ENCODE data around the gene SOWAHA.

DNA sequence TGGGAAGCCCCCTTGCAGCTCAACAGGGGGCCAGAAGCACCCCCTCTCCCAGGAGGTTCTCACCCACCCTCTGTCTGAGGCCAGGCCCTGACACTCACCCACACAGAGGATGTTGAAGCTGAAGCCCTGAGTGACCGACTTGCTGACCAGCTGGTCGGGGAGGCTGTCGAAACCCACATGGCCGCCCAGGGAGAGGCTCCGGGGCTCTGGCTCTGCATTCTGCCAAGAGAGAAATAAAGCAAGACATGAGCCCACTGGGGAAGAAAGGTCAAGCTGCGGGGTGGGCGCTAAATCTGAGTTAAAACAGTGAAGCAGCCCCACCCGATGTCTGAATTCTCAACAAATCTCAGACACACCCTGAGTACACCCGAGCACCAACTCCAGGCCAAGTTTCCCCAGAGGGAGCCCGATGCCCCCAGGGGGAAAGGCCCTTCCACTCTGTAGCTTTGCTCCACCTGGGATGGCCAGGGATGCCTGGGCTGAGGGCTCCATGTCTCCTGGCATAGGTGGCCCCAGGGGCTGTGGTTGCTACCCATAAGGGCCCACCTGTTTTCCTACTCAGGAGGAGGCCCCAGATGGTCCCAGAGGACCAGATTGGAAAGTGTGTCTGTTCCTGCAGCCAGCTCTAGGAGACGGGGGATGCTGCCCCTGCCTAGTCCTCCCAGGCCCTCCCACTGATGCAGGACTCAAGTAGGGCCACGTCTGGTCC, 47.6 kb upstream of the SOWAHA start:
- TF ChIP-seq POLR2A (IDR thresholded peaks at IDR 0.05; ENCODE audit: borderline replicate concordance, extremely low read depth, insufficient read depth, insufficient read length) (no peak), POLR2AphosphoS5 (IDR thresholded peaks at IDR 0.05; ENCODE audit: low read depth, low read length) (no peak), ELF1 (IDR thresholded peaks at IDR 0.05; ENCODE audit: borderline replicate concordance, low read depth) (no peak), CEBPB (IDR thresholded peaks at IDR 0.05; ENCODE audit: low read depth) (no peak)
- TF ChIP-seq, protein P1, sequence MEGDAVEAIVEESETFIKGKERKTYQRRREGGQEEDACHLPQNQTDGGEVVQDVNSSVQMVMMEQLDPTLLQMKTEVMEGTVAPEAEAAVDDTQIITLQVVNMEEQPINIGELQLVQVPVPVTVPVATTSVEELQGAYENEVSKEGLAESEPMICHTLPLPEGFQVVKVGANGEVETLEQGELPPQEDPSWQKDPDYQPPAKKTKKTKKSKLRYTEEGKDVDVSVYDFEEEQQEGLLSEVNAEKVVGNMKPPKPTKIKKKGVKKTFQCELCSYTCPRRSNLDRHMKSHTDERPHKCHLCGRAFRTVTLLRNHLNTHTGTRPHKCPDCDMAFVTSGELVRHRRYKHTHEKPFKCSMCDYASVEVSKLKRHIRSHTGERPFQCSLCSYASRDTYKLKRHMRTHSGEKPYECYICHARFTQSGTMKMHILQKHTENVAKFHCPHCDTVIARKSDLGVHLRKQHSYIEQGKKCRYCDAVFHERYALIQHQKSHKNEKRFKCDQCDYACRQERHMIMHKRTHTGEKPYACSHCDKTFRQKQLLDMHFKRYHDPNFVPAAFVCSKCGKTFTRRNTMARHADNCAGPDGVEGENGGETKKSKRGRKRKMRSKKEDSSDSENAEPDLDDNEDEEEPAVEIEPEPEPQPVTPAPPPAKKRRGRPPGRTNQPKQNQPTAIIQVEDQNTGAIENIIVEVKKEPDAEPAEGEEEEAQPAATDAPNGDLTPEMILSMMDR (IDR thresholded peaks at IDR 0.05 in 2 of 3, conservative IDR thresholded peaks at IDR 0.05 in 1 of 3; ENCODE audit: borderline replicate concordance in 1 of 3, insufficient read depth in 1 of 3, low read depth in 2 of 3, low read length in 2 of 3), result no peak

Data from HCT116 (cell line).